ENCODE measurements around the gene GNAS. TPM values are rescaled to one million over a fixed set of nuclear protein-coding genes. Genes with fewer than 3 reads are reported as not detected.

GNAS gene
- total RNA-seq, 1 donor from 2014 or later = 2,003 TPM

DNA sequence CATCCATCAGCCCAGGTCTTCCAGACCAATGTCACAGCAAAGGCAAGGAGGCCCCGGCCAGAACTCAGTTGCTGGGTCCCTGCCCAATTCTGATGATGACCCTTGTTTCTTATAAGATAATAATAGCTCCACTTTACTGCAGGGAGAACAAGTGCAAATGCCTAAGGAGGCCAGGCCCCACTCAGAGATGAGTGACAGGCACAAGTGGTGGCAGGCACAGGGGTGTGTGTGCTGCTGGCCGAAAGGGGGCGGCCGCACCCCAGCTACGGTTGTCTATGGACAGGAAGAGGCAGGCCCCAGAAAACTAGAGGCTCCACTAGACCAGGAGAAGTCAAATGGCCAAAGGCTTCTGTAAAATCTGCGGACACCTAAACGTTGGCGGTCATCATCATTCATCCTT lies 30.4 kb upstream of the GNAS start:
- Mint-ChIP-seq H3K36me3 (ENCODE audit: low read depth, unreplicated experiment) (peaks cover 24% of the 10 kb centered on the region), H3K9me3 (ENCODE audit: unreplicated experiment) (peaks cover 20% of the 10 kb centered on the region)

DNA sequence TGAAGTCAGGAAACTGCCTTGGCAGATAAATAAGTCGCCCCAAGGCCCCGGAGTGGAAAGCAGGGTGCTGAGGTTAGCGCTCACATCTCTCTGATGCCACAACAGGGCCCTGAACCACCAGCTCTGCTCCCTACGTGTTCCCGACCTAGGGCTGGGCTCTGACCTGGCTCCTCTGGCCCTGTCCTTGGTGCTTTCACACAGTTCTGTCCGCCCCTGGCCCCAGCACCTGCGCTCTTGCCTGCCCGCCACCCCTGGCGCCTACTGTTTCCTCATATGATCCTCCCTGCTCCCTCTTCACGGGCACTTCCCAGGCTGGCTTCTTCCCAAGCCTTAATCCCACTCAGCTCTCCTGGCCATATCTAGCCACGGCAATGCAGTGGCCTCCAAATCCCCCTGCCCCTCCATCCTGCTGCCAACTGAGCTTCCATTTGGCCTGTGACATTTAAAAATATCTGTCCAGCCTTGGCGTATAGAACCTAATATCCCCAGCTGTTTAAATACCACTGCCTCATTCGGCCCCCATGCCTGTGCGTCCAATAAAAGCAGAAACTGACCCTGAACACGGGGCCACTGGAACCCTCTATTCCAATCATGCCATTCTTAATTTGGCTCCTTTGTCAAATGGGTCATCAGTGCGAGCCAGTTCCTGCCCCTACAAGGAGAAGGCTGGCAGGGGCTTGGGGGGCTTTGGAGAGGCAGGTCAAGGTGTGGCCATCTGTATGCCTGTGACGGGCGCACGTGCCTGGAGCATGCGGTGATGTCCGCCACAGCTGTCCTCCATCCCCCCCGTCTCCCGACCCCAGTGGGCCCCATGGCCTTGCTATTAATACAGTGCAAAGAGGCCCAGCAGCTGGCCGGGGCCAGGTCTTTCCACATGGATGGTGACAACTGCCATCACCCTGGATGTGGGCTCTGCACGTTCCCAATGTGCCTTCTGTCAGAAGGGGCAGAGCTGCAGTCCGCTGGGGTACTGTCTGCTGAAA lies 29.5 kb upstream of the GNAS start:
- Mint-ChIP-seq H3K36me3 (ENCODE audit: low read depth, unreplicated experiment) (peaks cover 22% of the 10 kb centered on the region), H3K27ac (ENCODE audit: unreplicated experiment) (no peak overlapping the region), H3K27me3 (ENCODE audit: low read depth, unreplicated experiment) (peaks cover 10% of the 10 kb centered on the region), H3K4me1 (ENCODE audit: low read depth, unreplicated experiment) (peaks cover 17% of the 10 kb centered on the region), H3K9me3 (ENCODE audit: unreplicated experiment) (peaks cover 20% of the 10 kb centered on the region), H3K4me3 (ENCODE audit: unreplicated experiment) (no peak overlapping the region)
- Histone ChIP-seq H3K9me3 (ENCODE audit: insufficient read depth, low read depth, low read length) (no peaks in the 10 kb centered on the region), H2AFZ (ENCODE audit: low read depth, low read length) (no peak overlapping the region), H3K36me3 (ENCODE audit: insufficient read depth, low read length) (no peaks in the 10 kb centered on the region), H4K20me1 (ENCODE audit: insufficient read depth, low read length) (peaks cover 12% of the 10 kb centered on the region), H3K79me2 (ENCODE audit: insufficient read depth, low read length) (no peaks in the 10 kb centered on the region), H3K27me3 (ENCODE audit: insufficient read depth, low read length) (no peaks in the 10 kb centered on the region), H3K4me2 (ENCODE audit: low read length) (no peak overlapping the region), H3K27ac (ENCODE audit: low read depth, low read length) (no peak overlapping the region), H3K4me3 (ENCODE audit: insufficient read depth, low read depth, low read length) (no peak overlapping the region), H3K4me1 (ENCODE audit: insufficient read depth, low read length) (peaks cover 12% of the 10 kb centered on the region), H3K9ac (ENCODE audit: low read length) (no peak overlapping the region)
- FAIRE-seq = no peak
- no peak for DNase-seq (ENCODE audit: low read depth)
- no peak for TF ChIP-seq EZH2 (IDR thresholded peaks at IDR 0.05; ENCODE audit: insufficient read depth, low read length)
- TF ChIP-seq, protein P1, sequence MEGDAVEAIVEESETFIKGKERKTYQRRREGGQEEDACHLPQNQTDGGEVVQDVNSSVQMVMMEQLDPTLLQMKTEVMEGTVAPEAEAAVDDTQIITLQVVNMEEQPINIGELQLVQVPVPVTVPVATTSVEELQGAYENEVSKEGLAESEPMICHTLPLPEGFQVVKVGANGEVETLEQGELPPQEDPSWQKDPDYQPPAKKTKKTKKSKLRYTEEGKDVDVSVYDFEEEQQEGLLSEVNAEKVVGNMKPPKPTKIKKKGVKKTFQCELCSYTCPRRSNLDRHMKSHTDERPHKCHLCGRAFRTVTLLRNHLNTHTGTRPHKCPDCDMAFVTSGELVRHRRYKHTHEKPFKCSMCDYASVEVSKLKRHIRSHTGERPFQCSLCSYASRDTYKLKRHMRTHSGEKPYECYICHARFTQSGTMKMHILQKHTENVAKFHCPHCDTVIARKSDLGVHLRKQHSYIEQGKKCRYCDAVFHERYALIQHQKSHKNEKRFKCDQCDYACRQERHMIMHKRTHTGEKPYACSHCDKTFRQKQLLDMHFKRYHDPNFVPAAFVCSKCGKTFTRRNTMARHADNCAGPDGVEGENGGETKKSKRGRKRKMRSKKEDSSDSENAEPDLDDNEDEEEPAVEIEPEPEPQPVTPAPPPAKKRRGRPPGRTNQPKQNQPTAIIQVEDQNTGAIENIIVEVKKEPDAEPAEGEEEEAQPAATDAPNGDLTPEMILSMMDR (IDR thresholded peaks at IDR 0.05; ENCODE audit: insufficient read depth, low read depth, low read length) = no peak

More for the DNA sequence above, 30.4 kb upstream of the GNAS start:
- Histone ChIP-seq H3K79me2 (ENCODE audit: insufficient read depth, low read length) (no peaks in the 10 kb centered on the region), H3K36me3 (ENCODE audit: insufficient read depth, low read length) (no peaks in the 10 kb centered on the region), H3K27me3 (ENCODE audit: insufficient read depth, low read length) (no peaks in the 10 kb centered on the region), H3K9me3 (ENCODE audit: insufficient read depth, low read depth, low read length) (no peaks in the 10 kb centered on the region), H4K20me1 (ENCODE audit: insufficient read depth, low read length) (peaks cover 10% of the 10 kb centered on the region), H3K9ac (ENCODE audit: low read length) (no peak overlapping the region), H3K27ac (ENCODE audit: low read depth, low read length) (no peak overlapping the region), H3K4me3 (ENCODE audit: insufficient read depth, low read depth, low read length) (no peak overlapping the region), H3K4me2 (ENCODE audit: low read length) (no peak overlapping the region), H3K4me1 (ENCODE audit: insufficient read depth, low read length) (peaks cover 16% of the 10 kb centered on the region), H2AFZ (ENCODE audit: low read depth, low read length) (no peak overlapping the region)
- Mint-ChIP-seq H3K4me3 (ENCODE audit: unreplicated experiment) (no peak overlapping the region), H3K27me3 (ENCODE audit: low read depth, unreplicated experiment) (peaks cover 10% of the 10 kb centered on the region), H3K27ac (ENCODE audit: unreplicated experiment) (no peak overlapping the region), H3K4me1 (ENCODE audit: low read depth, unreplicated experiment) (peaks cover 22% of the 10 kb centered on the region)
- DNase-seq (ENCODE audit: low read depth) (no peak), FAIRE-seq (no peak)
- TF ChIP-seq, protein P1 (IDR thresholded peaks at IDR 0.05; ENCODE audit: insufficient read depth, low read depth, low read length) = no peak
- no peak for TF ChIP-seq EZH2 (IDR thresholded peaks at IDR 0.05; ENCODE audit: insufficient read depth, low read length)

DNA sequence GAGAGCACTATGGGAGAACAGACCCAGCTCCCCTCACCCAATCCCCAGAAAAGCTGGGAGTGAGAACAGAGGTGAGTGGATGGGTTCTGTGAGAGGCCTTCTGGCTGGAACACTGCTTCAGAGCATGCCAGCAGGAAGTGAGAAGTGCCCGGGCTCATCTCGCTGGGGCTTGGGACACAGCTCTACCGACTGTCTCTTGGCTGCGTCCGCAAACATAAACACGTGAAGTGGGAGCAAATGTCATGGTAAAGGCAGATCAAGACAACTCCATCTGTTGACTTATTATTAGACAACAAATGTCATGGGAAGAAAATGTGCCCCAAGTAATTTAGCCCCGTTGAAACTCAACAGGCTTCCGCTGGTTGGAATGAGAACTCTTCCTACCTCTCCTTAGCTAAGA lies 27.7 kb upstream of the GNAS start:
- H3K4me1 ChIP-seq (ENCODE audit: insufficient read depth, low read length) = peaks cover 4% of the 10 kb centered on the region
- H3K36me3 Mint-ChIP-seq (ENCODE audit: low read depth, unreplicated experiment) = peaks cover 21% of the 10 kb centered on the region
- H3K79me2 ChIP-seq (ENCODE audit: insufficient read depth, low read length) = no peaks in the 10 kb centered on the region

More for the DNA sequence above, 27.7 kb upstream of the GNAS start:
- no peak overlapping the region for H3K27ac Mint-ChIP-seq (ENCODE audit: unreplicated experiment)
- no peak overlapping the region for H3K4me3 Mint-ChIP-seq (ENCODE audit: unreplicated experiment)
- H3K4me1 Mint-ChIP-seq (ENCODE audit: low read depth, unreplicated experiment) = peaks cover 15% of the 10 kb centered on the region
- Histone ChIP-seq H3K4me3 (ENCODE audit: insufficient read depth, low read depth, low read length) (no peak overlapping the region), H3K27me3 (ENCODE audit: insufficient read depth, low read length) (no peaks in the 10 kb centered on the region), H2AFZ (ENCODE audit: low read depth, low read length) (no peak overlapping the region), H3K36me3 (ENCODE audit: insufficient read depth, low read length) (no peaks in the 10 kb centered on the region), H3K9me3 (ENCODE audit: insufficient read depth, low read depth, low read length) (no peaks in the 10 kb centered on the region), H3K27ac (ENCODE audit: low read depth, low read length) (no peak overlapping the region), H3K4me2 (ENCODE audit: low read length) (no peak overlapping the region), H4K20me1 (ENCODE audit: insufficient read depth, low read length) (peaks cover 21% of the 10 kb centered on the region), H3K9ac (ENCODE audit: low read length) (no peak overlapping the region)
- DNase-seq (ENCODE audit: low read depth) (no peak), FAIRE-seq (no peak)
- H3K27me3 Mint-ChIP-seq (ENCODE audit: low read depth, unreplicated experiment) = peaks cover 14% of the 10 kb centered on the region
- H3K9me3 Mint-ChIP-seq (ENCODE audit: unreplicated experiment) = peaks cover 12% of the 10 kb centered on the region
- TF ChIP-seq EZH2 (IDR thresholded peaks at IDR 0.05; ENCODE audit: insufficient read depth, low read length) = no peak
